GM19328 (cell line): ENCODE measurements around the gene UBAC2.

ENCODE experiments used
- ATAC-seq: cut with Tn5 transposase; IDR thresholded peaks from one replicate; pipeline ENCODE4 v1.9.1; 2021; ENCODE audit warnings: mild to moderate bottlenecking, moderate library complexity; ENCODE audit not compliant: unreplicated experiment

Gene UBAC2

DNA sequence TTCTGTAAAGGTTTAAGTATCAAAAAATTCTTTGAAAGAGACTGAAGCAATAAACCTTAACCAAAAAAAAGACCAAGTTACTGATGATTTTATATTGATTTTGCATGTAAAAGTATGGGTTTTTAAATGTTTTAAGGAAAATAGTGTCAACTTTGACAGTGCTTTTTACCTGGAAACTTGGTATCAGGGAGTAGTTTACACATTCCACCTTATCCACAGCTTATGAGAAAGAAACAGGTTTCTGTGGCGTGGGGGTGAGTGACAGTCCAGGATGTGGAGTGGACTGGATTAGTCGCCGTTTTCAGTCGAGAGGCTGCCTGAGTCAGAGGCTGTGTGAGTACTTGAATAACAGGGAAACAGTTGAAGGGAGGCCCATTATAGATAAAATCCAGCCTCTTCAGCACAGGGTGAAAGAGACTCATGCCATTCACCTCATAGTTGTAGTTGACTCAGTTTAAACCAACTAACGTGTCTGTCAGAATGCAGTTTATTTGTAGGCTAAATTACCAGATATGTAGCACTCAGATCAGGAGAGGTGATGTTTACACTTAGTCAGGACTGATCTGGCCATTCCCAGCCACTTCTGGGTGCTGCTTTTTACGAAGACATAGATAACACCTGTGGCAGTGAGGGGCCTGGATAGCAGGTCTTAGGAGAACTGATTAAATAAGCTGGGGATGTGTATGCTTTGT, 107.1 kb downstream of the UBAC2 start:
- no peak for ATAC-seq

DNA sequence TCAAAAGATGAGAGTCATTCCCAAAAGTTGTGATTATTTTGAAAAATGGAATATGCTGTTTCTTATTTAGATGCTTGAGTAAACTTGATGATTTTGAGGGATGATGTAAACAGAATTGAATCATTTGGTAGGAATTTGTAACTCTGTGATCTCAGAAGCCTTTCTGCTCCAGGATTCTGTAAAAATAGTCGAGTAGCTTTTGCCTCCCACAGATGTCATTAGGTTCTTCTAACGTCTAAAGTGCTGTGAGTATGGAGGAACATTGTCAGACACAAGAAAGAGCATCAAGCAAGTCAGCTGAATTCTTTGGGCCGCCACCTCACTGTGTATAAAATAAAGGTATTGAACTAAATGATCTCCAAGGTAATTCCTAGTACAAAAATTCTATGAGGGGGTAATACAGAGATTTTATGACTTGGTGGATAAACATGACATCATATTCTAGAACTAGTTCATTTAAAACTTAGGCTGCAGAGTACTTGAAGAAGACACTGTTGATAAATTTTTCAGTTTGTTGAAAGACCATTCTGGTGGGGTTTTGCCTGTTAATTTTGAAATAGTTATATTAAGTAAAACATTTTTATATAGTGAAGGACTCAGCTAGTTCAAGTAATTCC, 107.9 kb downstream of the UBAC2 start:
- ATAC-seq = no peak

DNA sequence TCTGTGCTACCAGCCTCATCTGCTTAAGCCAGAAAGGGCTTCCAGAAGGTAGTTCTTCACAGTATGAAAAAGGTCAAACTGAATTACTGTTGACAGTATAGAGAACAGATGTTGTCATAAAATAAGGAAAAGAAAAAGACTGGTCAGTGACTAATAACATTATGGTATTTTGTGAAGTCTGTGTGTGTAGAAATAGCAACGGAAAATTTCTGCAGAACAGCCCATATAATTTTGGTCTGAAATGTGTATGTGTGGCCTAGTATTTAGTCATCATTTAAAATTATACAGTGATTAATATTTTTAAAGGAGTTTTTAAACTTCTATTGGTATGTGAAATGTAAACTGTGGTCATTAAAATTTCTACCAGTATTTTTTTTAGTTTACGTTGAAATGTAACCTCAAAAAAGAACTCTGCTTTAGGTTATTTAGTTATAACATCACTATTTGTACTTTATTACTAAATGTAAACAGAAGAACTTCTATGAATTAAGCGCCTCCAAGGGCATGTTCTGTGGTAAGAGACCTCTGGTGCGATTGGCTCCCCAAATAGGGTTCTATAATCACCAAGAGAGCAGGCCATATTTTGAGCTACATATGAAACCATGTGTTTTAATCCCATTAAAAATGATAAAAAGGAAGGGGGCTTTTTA, 109.9 kb downstream of the UBAC2 start:
- ATAC-seq = no peak

DNA sequence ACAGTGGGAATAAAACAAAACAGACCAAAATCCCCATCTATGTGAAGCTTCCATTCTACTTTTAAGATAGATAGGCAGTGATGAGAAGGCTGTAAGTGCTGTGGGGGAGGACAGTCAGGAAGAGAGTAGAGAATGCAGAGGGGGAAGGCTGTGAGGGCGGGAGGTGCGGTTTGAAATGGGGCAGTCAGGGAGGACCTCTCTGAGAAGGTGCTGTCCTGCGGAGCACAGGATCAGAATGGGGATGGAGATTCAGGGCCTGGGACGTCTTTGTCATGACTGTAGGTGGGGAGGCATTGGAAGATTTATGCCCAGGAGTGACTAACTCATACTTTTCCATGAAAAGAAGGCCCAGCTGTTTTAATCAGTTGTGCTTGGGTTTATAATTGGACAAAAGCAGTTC, 110.5 kb downstream of the UBAC2 start:
- ATAC-seq = no peak

DNA sequence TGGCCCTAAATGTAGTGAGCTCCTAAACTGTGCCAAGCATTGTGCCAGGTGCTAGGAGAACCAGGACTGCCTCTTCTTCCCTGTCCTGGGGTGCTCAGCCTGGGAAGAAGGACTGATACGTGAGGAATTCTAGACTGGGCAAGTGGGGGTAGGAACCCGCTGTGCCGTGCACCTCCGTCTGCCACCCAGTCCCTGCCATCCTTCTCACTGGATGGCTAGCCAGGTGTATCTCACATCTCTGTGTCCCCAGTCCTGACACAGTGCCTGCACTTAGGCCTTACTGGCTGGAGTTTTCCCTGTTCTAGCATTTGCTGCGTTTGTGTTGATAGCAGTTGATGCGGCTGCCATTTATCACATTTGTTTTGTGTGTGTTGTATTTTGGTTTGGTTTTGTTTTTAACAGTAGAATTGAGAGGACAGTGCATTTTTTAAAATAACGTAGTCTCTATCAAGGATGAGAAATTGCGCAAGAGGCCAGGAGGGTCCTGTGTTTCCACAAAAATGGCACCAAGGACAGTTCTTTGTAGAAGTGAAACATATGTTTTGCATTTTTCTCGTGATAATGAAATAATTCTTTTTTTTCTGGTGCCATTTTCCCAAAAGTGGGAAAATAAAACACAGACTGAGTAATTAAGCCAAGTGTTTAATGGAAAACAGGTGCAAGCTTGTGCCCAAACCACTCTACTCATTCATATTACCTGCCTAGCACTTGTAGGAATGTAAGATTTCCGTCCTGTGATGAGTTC, 111.3 kb downstream of the UBAC2 start:
- ATAC-seq = no peak

DNA sequence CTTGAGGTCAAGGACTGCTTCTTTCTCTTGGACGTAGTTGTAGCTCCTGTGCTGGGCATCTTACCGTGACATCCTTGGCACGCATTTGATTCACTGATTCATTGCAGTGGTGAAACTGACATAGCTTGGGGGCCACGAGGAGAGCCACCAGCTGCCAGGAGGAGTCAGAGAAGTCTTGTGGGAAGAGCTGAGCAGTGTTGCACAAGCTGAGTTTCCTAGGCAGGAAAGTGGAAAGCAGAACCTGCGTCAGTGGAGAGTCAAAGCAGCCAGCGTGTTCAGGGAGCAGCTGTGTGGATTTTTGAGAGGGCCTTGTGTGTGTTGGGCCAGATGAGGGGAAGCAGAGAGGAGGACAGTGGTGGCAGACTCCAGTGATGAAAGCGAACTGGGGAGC, 111.8 kb downstream of the UBAC2 start:
- ATAC-seq = no peak

DNA sequence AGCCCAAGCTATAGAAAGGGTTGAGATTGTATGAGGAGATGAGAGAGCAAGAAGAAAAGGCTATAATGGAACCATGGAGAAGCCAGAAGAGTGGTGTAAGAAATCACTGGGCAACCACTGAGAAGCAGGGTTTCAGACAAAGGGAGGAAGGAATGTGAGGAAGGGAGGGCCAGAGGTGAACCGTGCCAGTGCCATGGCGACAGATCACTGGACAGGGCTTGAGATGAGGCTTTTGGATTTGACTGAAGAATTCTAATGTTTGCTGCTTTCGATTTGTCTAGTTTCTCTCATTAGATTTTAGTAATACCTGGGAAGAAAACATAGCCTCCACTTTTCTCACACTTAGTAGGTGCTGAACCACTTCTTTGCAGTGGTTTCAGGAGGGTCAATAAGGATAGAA, 112.8 kb downstream of the UBAC2 start:
- no peak for ATAC-seq

DNA sequence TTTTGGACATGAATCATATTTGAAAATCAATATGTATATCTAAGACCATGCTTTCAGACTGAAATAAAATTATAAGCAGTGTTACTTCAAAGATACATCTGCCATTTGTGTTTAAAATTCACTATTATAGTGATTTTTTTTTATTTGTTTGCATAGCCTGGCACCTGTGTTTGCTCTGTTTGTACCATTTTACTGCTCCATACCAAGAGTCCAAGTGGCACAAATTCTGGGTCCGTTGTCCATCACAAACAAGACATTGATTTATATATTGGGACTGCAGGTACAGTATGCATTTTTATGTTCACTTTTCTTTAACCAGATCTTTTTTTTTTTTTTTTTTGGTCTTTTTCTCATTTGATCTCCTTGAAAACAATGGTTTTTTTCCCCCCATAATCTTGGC, 113.3 kb downstream of the UBAC2 start:
- ATAC-seq = no peak

DNA sequence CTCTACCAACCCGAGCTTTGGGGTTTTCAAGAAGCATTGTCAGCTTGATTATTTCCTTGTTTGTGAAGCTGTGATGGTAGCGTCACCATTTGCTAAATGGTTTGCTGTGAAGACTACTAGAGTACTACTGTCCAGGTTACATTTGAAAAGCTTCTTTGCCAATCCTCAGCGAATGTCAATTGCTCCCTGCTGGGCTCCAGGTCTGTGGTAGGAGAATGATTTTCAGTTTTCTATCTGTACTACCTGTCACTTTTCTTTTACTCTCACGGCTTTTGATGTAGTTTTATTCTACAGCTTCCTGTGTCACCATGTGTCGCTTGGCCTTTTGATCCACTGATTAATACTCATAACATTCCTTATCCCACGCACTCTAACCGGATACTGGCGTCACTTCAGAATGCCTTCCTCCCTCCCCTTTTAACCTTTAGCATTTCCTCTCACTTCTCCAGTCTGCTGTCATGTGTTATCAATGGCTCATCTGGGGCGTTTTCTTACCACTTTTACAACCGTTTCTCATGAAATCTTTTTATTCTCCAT, 114.1 kb downstream of the UBAC2 start:
- no peak for ATAC-seq

DNA sequence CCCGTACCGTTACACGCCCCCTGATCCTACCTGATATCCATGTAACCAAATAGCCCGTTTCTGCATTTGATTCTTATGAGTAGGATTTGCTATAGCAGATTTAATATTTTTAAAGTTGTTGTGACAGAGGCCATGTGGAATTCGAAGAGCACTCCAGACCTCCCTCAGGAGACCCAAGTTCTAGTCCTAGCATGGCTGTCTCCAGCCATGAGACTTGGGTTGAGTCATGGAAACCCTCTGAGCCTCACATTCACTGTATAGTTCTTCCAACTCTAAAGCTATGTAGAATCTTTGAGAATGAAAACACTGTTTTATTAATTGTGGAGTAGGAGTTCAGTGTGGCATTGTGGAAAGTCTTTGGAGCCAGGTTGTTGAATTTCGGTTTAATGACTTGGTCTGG, 114.5 kb downstream of the UBAC2 start:
- no peak for ATAC-seq

DNA sequence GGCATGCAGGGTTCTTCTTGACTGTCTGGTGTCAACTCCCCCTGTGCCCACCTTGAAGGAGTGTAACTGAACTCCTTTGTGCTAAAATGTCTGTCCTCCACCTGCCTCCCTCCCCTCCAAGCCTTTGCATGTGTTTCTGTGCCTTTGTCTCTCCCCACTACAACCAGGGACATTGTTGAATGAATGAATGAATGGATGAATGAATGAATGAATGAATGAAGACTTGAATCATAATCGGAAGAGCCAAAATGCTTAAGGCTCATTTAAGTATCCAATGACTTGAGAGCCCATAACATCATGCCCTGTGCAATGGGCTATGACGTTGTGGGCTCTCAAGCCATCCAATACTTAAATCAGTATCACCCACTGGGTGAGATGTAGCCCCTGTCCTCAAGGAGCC, 115.6 kb downstream of the UBAC2 start:
- no peak for ATAC-seq

DNA sequence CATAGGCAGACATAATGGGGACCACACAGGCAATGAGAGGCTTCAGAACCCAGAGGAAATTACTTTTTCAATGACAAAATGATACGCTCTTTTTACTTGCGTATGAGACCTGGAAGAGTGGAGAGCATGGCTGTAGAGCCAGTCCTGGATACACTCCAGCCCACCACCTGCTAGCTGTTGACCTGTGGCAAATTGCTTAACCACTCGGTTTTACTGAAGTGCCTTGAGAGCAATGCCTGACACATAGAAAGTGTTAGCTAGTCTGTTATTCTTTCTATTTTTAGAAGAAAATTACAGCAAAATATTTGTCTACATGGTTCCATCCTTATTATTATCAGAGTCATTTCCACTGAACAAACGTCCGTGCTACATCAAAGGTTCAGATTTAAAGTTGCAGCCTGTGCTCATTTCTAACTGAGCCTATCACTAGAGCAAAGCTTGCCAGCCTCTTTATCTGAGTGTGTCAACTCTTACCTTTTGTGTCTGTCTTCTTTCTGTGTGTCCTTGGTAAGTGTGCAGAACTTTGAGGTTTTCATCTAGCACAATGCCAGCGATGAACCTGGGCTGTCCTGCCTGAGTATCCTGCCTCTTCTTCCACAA, 116.1 kb downstream of the UBAC2 start:
- ATAC-seq = no peak

DNA sequence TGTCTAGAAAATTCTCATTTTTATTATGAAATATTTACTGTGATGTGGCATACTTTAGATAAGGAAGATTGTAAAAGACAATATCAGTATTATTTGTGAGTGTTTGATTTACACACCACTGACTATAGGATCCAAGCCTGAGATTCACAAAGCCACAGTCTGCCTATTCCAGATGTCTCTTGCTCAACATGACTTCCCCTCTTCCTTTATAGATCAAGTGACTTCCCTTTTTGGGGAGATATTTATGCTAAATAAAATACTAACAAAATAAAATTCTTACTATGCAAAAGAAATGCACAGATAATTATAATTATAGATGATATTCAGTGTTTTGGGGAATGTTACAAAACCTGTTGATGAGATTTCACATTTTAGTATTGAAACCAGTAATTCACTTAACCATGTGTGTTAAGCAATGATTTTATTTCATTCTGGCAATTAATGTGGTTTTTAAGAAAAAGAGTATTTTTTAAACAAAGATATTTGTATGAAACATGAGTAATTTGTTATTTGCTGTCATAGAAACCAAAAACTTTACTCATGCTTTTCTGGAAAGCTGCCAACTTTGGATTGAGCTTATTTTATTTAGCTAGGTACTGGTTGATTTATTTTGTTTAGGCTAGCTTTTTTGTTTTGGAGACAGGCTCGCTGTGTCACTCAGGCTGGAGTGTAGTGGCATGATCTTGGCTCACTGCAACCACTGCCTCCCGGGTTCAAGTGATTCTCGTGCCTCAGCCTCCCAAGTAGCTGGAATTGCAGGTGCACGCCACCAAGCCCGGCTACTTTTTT, 120.2 kb downstream of the UBAC2 start:
- no peak for ATAC-seq

DNA sequence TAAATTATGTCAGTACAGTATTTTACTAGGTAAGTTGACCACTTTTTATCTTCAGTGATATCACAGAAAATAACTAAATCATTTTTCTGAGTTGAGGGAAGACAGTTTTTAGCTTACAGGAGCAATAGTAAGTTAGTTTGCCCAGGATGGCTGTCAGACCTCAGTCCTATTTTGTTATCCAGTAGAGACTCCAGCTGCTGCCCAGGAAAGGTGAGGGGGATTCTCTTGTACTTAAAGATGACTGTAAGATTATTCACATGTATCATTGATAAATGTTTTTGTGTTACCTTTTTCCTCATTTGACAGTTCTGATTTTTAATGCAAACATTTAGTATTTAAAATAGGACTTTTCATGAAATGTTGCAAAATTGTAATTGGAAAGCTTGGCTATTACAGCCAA, 121.1 kb downstream of the UBAC2 start:
- ATAC-seq = no peak

DNA sequence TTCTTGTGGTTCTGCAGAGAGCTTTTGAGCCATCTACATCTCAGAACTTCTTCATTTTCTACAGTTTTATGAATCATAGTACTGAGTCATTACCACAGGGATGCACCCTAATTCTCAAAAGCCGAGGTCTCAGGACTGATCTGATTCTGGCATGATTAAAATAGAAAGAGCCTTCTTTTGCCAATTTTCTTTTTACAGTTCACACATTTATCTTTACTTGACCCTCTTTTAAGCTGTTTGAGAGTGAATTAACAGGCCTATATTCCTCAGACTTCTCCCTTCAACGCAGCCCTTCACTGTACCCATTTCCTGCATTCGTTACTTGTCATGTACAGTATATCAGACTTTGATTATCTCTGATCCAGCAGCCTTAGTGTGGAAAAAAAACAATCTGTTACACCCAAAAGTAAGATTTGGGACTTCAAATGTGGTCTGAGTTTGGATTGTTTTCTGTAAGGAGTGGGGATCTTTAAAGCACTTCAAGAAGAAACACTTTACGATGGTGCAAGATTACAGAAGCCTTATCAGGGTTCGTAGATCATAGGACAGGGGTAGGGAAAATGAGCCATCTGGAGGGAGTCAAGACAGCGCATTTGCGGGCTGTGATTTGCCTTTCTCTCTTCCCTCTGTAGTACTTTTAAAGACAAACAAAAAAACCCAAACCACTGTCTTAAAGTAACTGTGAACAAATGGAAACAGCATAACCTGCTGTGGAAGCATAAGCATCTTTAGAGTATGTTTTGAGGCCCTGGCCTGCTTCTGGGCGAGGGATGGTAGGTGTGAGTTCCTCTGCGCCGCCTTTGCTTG, 121.8 kb downstream of the UBAC2 start:
- peak; percentile 74 for ATAC-seq

DNA sequence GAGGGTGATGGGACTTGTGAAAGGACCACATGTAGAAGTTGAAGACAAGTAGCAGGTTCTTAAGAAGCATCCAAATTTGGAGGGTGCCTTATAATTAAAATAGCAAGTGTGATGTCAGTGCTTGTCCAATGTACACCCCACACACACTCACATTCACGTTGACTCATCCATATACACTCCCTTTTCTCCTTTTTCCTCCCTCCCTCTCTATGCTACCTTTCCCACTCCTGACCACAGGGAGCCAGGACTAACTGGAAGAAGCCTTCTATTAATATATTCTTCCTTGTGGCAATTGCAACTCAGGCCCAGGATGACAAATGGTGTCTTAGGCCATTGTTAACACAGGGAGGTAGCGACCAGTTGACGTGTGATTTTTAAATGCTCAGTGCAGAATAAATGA, 122.8 kb downstream of the UBAC2 start:
- ATAC-seq = no peak

DNA sequence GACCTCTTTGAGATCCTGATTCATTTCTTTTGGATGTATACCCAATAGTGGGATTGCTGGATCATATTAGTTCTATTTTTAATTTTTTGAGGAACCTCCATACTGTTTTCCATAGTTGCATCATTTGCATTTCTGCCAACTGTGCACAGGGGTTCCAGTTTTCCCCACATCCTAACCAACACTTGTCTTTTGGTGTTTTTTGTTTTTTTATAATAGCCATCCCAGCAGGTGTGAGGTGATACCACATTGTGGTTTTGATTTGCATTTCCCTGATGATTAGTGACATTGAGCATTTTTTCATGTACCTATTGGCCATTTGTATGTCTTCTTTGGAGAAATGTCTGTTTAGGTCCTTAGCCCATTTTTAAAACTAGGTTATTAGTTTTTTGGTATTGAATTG, 125.4 kb downstream of the UBAC2 start:
- ATAC-seq = no peak

DNA sequence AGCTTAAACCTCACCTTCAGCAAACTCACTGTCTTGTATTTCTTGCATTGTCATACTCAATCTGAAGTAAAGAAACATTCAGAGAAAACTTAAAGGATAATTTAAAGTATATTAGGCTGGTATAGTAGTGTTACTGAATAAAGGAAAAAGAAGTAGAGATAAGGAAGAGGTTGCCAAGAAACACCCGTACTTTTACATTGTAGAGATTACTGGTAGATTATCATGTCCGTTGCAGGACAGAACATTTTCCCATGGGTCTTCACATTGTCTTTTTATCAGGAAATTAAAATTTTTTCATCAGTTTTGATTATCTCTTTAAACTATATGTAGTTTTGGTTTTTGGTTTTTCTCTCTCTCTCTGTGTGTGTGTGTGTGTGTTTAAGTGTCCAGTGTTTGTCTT, 126.5 kb downstream of the UBAC2 start:
- no peak for ATAC-seq

DNA sequence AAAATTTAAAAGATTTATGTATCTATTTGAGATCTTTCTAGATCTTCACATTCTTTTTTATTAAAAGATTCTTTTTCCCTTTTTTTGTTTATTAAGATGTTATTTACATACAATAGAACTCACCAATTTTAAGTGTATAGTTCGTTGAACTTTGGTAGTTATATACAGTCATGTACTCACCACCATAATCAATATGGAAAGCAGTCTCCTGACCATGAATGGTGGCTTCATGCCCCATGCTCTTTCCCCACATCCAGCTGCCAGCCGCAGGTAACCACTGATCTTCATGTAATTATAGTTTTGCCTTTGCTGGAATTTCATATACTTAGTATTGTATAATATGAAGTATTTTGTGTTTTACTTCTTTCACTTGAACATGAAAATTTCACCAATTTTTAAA, 127.1 kb downstream of the UBAC2 start:
- ATAC-seq = no peak

DNA sequence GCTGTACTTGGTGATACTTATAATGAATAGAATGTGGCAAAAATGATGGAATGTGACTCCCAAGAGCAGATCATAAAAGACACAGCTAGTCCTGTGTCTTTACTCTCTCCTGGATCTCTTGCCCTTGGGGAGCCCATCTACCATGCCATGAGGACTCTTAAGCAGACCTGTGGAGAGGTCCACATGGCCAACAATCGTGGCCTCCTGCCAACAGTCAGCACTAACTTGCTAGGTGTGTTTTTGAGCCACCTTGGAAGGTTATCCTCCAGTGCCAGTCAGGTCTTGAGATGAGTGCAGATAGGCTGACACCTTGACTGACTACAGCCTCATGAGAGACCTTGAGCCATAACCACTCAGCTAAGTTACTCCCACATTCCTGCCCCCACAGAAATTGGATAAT, 128.8 kb downstream of the UBAC2 start:
- no peak for ATAC-seq
